ENCODE measurements around the gene TIMM22. TPM values are rescaled to one million over a fixed set of nuclear protein-coding genes. Genes with fewer than 3 reads are reported as not detected.

Gene TIMM22
- total RNA-seq, 1 experiment from 2014 or later = 14.0 TPM

DNA sequence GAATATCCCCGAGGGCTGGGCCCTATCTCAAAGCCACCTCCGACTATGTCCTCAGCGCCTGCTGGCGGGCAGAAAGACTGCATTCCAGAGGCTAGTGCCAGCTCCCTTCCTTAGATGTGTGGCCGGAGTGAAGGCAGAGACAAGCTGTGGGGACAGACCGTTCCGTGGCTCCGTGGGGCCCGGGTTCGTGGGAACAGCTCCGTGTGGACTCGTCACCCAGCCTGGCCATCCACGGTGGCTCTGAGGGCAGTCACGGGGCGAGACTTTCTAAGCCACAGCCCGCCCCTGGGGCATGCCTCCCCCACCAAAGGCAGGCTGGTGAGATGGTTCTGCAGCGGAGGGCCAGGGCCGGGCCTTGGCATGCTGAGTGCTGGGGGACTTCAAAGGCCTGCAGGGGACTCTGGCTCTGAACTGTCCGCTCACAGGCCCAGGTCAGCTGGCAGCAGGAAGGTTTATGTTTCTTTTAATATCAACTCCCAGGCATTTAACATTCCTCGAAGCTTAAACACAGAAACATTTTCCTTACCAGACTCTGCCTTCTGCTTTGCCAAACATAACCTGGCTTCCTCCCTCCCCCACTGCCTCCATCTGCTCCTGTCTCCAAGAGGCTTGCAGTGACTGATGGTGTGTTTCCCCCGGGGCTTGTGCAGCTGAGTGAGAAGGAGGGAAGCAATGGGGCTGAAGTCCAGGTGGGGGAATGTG is 50.4 kb downstream of the TIMM22 start:
- H3K27me3 ChIP-seq (ENCODE audit: insufficient read depth, low read length) = no peaks in the 10 kb centered on the region
- H3K4me1 ChIP-seq (ENCODE audit: control insufficient read depth in 1 of 2, insufficient read depth in 2 of 2, low read length in 2 of 2) = no peaks in the 10 kb centered on the region
- no peak overlapping the region for H3K9ac ChIP-seq (ENCODE audit: low read length)
- ChIA-PET RAD21 (ENCODE audit: low non-redundant PET in 1 of 2, low total read pairs in 2 of 2, uncharacterized antibody in 2 of 2, unreplicated experiment in 2 of 2) (no interaction called here), POLR2A (no interaction called here), CTCF (interaction anchor here (1.2 kb wide), 1 partner anchor 9 kb away, joined by 4 read pairs; no protein-coding TSS in a partner anchor)
- TF ChIP-seq FOSL1 (IDR thresholded peaks at IDR 0.05; ENCODE audit: low read depth) (no peak), SIN3A (IDR thresholded peaks at IDR 0.05; ENCODE audit: low read depth) (no peak), SRF (IDR thresholded peaks at IDR 0.05; ENCODE audit: low read depth) (no peak), CBX3 (IDR thresholded peaks at IDR 0.05; ENCODE audit: low read depth) (no peak), JUND (IDR thresholded peaks at IDR 0.05) (no peak), POLR2A (IDR thresholded peaks at IDR 0.05; ENCODE audit: borderline replicate concordance, extremely low read depth, insufficient read depth, insufficient read length) (no peak), EZH2 (IDR thresholded peaks at IDR 0.05) (no peak)
- TF ChIP-seq, protein P1, sequence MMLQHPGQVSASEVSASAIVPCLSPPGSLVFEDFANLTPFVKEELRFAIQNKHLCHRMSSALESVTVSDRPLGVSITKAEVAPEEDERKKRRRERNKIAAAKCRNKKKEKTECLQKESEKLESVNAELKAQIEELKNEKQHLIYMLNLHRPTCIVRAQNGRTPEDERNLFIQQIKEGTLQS (IDR thresholded peaks at IDR 0.05) = no peak
- no peaks in the 10 kb centered on the region for H3K79me2 ChIP-seq (ENCODE audit: insufficient read depth, low read length)
- H3K27ac ChIP-seq (ENCODE audit: low read depth, low read length) = no peak overlapping the region
- DNase-seq (ENCODE audit: low read depth, low spot score) = no peak
- no peaks in the 10 kb centered on the region for H3K9me2 ChIP-seq (ENCODE audit: insufficient read depth)
- no peaks in the 10 kb centered on the region for H4K20me1 ChIP-seq (ENCODE audit: insufficient read depth)
- no peak for ATAC-seq
- intact Hi-C loops (cut with micrococcal nuclease) = no loop called here
- no peaks in the 10 kb centered on the region for H3K36me3 ChIP-seq (ENCODE audit: control insufficient read depth in 1 of 2, insufficient read depth in 2 of 2, low read length in 2 of 2)
- no peak overlapping the region for H2AFZ ChIP-seq (ENCODE audit: low read depth, low read length, poor library complexity, severe bottlenecking)
- H3K9me3 ChIP-seq (ENCODE audit: control insufficient read depth in 1 of 2, insufficient read depth in 1 of 2, low read depth in 1 of 2, low read length in 2 of 2) = no peaks in the 10 kb centered on the region
- no peak overlapping the region for H3K4me3 ChIP-seq (replicated peaks in 1 of 2; ENCODE audit: low read depth in 1 of 2, low read length in 2 of 2)
- H3K4me2 ChIP-seq (ENCODE audit: low read length) = no peak overlapping the region
- no TSS peak for BruUV-seq (replicated peaks)

DNA sequence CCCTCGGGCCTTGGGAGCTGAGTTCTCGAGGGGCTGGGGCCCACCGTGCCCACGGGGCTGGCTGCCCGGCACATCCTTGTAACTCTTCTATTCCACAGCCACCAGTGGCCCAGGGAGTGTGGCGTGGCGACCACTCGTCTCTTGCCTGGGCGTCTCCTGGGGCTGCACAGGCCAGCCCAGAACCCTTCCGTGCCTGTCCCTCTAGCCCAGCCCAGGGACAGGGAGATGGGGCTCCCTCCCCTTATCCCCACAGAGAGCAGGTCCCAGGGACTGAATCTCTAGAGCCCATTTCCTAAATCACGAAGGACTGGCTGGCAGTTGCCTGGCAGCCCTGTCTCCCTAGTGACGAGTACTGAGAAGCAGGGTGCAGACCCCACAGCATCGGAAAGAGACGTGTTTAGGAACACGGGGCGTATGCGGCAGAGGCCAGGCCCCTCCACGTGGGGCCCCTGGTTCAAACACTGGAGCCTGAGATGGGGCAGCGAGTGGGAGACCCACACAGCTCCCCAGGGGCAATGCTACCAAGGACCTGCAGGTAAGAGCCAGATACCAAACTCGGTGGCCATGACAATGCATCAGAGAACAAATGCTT is 51.0 kb downstream of the TIMM22 start:
- no TSS peak for BruUV-seq (replicated peaks)
- no peak overlapping the region for H3K9ac ChIP-seq (ENCODE audit: low read length)

More for the DNA sequence above, 51.0 kb downstream of the TIMM22 start:
- TF ChIP-seq SP1 (IDR thresholded peaks at IDR 0.05; ENCODE audit: low read depth) (no peak), ELF1 (IDR thresholded peaks at IDR 0.05; ENCODE audit: borderline replicate concordance, low read depth) (no peak), POLR2A (IDR thresholded peaks at IDR 0.05; ENCODE audit: borderline replicate concordance, extremely low read depth, insufficient read depth, insufficient read length) (no peak), TCF7L2 (IDR thresholded peaks at IDR 0.05; ENCODE audit: borderline replicate concordance, extremely low read depth, insufficient read depth, insufficient read length) (no peak), EZH2phosphoT487 (IDR thresholded peaks at IDR 0.05; ENCODE audit: borderline replicate concordance) (no peak), POLR2AphosphoS5 (IDR thresholded peaks at IDR 0.05; ENCODE audit: low read depth, low read length) (no peak), FOSL1 (IDR thresholded peaks at IDR 0.05; ENCODE audit: low read depth) (no peak), RAD21 (IDR thresholded peaks at IDR 0.05; ENCODE audit: low read depth) (no peak), SIN3A (IDR thresholded peaks at IDR 0.05; ENCODE audit: low read depth) (no peak)
- TF ChIP-seq, protein P1 (IDR thresholded peaks at IDR 0.05) = no peak
- TF ChIP-seq, protein P2, sequence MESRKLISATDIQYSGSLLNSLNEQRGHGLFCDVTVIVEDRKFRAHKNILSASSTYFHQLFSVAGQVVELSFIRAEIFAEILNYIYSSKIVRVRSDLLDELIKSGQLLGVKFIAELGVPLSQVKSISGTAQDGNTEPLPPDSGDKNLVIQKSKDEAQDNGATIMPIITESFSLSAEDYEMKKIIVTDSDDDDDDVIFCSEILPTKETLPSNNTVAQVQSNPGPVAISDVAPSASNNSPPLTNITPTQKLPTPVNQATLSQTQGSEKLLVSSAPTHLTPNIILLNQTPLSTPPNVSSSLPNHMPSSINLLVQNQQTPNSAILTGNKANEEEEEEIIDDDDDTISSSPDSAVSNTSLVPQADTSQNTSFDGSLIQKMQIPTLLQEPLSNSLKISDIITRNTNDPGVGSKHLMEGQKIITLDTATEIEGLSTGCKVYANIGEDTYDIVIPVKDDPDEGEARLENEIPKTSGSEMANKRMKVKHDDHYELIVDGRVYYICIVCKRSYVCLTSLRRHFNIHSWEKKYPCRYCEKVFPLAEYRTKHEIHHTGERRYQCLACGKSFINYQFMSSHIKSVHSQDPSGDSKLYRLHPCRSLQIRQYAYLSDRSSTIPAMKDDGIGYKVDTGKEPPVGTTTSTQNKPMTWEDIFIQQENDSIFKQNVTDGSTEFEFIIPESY (IDR thresholded peaks at IDR 0.05; ENCODE audit: extremely low read depth, insufficient replicate concordance, low read length) = no peak
- no peak overlapping the region for H3K4me2 ChIP-seq (ENCODE audit: low read length)
- DNase-seq (ENCODE audit: low read depth, low spot score) (no peak), ATAC-seq (no peak)
- no peak overlapping the region for H2AFZ ChIP-seq (ENCODE audit: low read depth, low read length, poor library complexity, severe bottlenecking)
- no peaks in the 10 kb centered on the region for H3K27me3 ChIP-seq (ENCODE audit: insufficient read depth, low read length)
- no peaks in the 10 kb centered on the region for H3K9me2 ChIP-seq (ENCODE audit: insufficient read depth)
- ChIA-PET RAD21 (ENCODE audit: low non-redundant PET in 1 of 2, low total read pairs in 2 of 2, uncharacterized antibody in 2 of 2, unreplicated experiment in 2 of 2) (no interaction called here), CTCF (interaction anchor here (0.7 to 1.3 kb wide), 3 partner anchors 8 to 100 kb away, joined by 3 to 5 read pairs (median 4); no protein-coding TSS in a partner anchor), POLR2A (no interaction called here)
- intact Hi-C loops (cut with micrococcal nuclease) = no loop called here
- no peak overlapping the region for H3K27ac ChIP-seq (ENCODE audit: low read depth, low read length)
- H4K20me1 ChIP-seq (ENCODE audit: insufficient read depth) = no peaks in the 10 kb centered on the region
- no peak overlapping the region for H3K4me3 ChIP-seq (replicated peaks in 1 of 2; ENCODE audit: low read depth in 1 of 2, low read length in 2 of 2)
- no peaks in the 10 kb centered on the region for H3K9me3 ChIP-seq (ENCODE audit: control insufficient read depth in 1 of 2, insufficient read depth in 1 of 2, low read depth in 1 of 2, low read length in 2 of 2)
- no peaks in the 10 kb centered on the region for H3K79me2 ChIP-seq (ENCODE audit: insufficient read depth, low read length)
- no peaks in the 10 kb centered on the region for H3K4me1 ChIP-seq (ENCODE audit: control insufficient read depth in 1 of 2, insufficient read depth in 2 of 2, low read length in 2 of 2)
- no peaks in the 10 kb centered on the region for H3K36me3 ChIP-seq (ENCODE audit: control insufficient read depth in 1 of 2, insufficient read depth in 2 of 2, low read length in 2 of 2)

All from HCT116 (cell line).